T-cell (primary cell): Measurements from ENCODE around the gene ANKRD44. TPM values are rescaled to one million over a fixed set of nuclear protein-coding genes. Genes with fewer than 3 reads are reported as not detected.
"Not testable (repeated sequence)": the region's sequence is repeated elsewhere in the genome, so short reads cannot be mapped to it uniquely, and the experiment has no call there.

Source experiments
- ATAC-seq, 4 experiments: fragments of 200-7000 bp in 3 of 4; fragments of 150-1000 bp in 1 of 4; cut with Tn5 transposase; replicated peaks in 1 of 4; 1 replicate in 3 of 4; 2 replicates in 1 of 4; pipeline ENCODE4 v1.10.0; 2021; ENCODE audit warnings: moderate library complexity in 3 of 4, mild to moderate bottlenecking in 2 of 4, moderate number of reproducible peaks in 1 of 4
- CTCF ChIA-PET, 2 donors: fragments of 300-600 bp; sonication (Branson Sonifier 250); formaldehyde crosslinking; loops; one replicate each; lab custom pipeline; 2022; ENCODE audit warnings: antibody characterized with exemption in 2 of 2; lab: Charles Lee
- POLR2A ChIA-PET, 2 donors: fragments of 300-600 bp; sonication (Branson Sonifier 250); formaldehyde crosslinking; loops; one replicate each; lab custom pipeline; 2022; ENCODE audit warnings: antibody characterized with exemption in 2 of 2; lab: Charles Lee
- DNase-seq, 35 experiments: peaks; one replicate each; pipeline versions ENCODE4 v3.0.0 to v3.0.0-alpha.2; 2013 to 2023
- H3K27ac ChIP-seq: one replicate; pipeline ENCODE4 v1.5.1; 2013; ENCODE audit warnings: low read length
- H3K27me3 ChIP-seq, 2 experiments: replicated peaks in 1 of 2; 1 replicate in 1 of 2; 2 replicates in 1 of 2; pipeline versions ENCODE4 v1.6.1 to v1.7.0; 2013; ENCODE audit warnings: low read length in 1 of 2, mixed read lengths in 1 of 2; ENCODE audit not compliant: control insufficient read depth in 2 of 2, insufficient read depth in 2 of 2; ENCODE audit errors: extremely low read depth in 1 of 2
- H3K36me3 ChIP-seq, 2 donors: 1 replicate in 1 of 2; 2 replicates in 1 of 2; pipeline versions ENCODE4 v1.6.1 to v1.7.0; 2013; ENCODE audit warnings: low read length in 1 of 2; ENCODE audit not compliant: control insufficient read depth in 2 of 2, insufficient read depth in 1 of 2; ENCODE audit errors: extremely low read depth in 1 of 2
- H3K4me1 ChIP-seq, 2 experiments: 1 replicate in 1 of 2; 2 replicates in 1 of 2; pipeline versions ENCODE4 v1.6.1 to v1.7.0; 2013; ENCODE audit warnings: low read length in 2 of 2, mixed read lengths in 1 of 2; ENCODE audit not compliant: insufficient read depth in 2 of 2, control insufficient read depth in 1 of 2; ENCODE audit errors: extremely low read depth in 1 of 2
- H3K4me3 ChIP-seq, 2 donors: 1 replicate in 1 of 2; 2 replicates in 1 of 2; pipeline versions ENCODE4 v1.5.1 to v1.7.0; 2013; ENCODE audit warnings: mild to moderate bottlenecking in 2 of 2, low read length in 1 of 2, moderate library complexity in 1 of 2; ENCODE audit not compliant: control insufficient read depth in 1 of 2; ENCODE audit errors: extremely low read depth in 1 of 2
- H3K9me3 ChIP-seq: 2 replicates; pipeline ENCODE4 v1.7.0; 2013
- H3K27ac Mint-ChIP-seq, 2 donors: one replicate each; pipeline ENCODE4 v1.8.0; 2020 to 2021; ENCODE audit warnings: mild to moderate bottlenecking in 2 of 2, mixed read lengths in 2 of 2
- H3K27me3 Mint-ChIP-seq, 2 donors: one replicate each; pipeline ENCODE4 v1.8.0; 2021 to 2022; ENCODE audit warnings: mixed read lengths in 2 of 2
- H3K36me3 Mint-ChIP-seq: one replicate; pipeline ENCODE4 v1.8.0; 2021; ENCODE audit warnings: mixed read lengths
- H3K4me1 Mint-ChIP-seq, 3 donors: one replicate each; pipeline ENCODE4 v1.8.0; 2020 to 2022; ENCODE audit warnings: mixed read lengths in 3 of 3, mild to moderate bottlenecking in 1 of 3
- H3K4me3 Mint-ChIP-seq, 3 donors: one replicate each; pipeline ENCODE4 v1.8.0; 2020 to 2022; ENCODE audit warnings: mild to moderate bottlenecking in 3 of 3, mixed read lengths in 3 of 3, moderate library complexity in 3 of 3
- H3K9me3 Mint-ChIP-seq, 3 donors: one replicate each; pipeline ENCODE4 v1.8.0; 2020 to 2022; ENCODE audit warnings: mixed read lengths in 3 of 3
- WGBS: methylation state at CpG from one replicate; pipeline ENCODE4 v1.1.5; 2013; ENCODE audit warnings: missing lambda C conversion rate; ENCODE audit not compliant: insufficient coverage; 5-methylcytosine and 5-hydroxymethylcytosine counted together
- total RNA-seq, 35 experiments: library from RNA in 6 of 35; stranded (reverse) in 6 of 35; fragments of 120-200 nt in 1 of 35; gene quantifications; one replicate each; pipeline versions ENCODE4 v1.2.1 to v1.2.4 and lab custom pipeline; 2013 to 2026

ANKRD44 gene
- total RNA-seq, 5 donors from 2014 or later (not counting 1 experiment from before 2014, with no cell fraction given), result 225 to 333 (median 238) TPM

- no peaks in the 10 kb centered on the region for H3K27me3 Mint-ChIP-seq
- DNase-seq (peak in 11 of 35 experiments; percentile 6 to 59 (median 29)), ATAC-seq (peak; percentile 39 to 53 (median 46))
- H3K36me3 Mint-ChIP-seq, result peaks cover 25% of the 10 kb centered on the region
- H3K4me1 Mint-ChIP-seq, result peaks cover 94 to 95% (median 94%) of the 10 kb centered on the region in 3 donors
- ChIA-PET CTCF (interaction anchor here in 1 of 2 donors (0.6 to 1.2 kb wide), 3 partner anchors 9 to 17 kb away, joined by 3 to 8 read pairs (median 4); no protein-coding TSS in a partner anchor), POLR2A (interaction anchor here (0.5 to 3.0 kb wide), 8 partner anchors 9 to 1125 kb away, joined by 3 to 19 read pairs (median 4); partner anchors contain the start of gene ANKRD44 (in 1 of the 2))
- H3K27ac ChIP-seq, result peak overlapping the region; percentile 79
- H3K36me3 ChIP-seq, result peaks cover 0 to 12% of the 10 kb centered on the region in 2 donors
- no peaks in the 10 kb centered on the region for H3K27me3 ChIP-seq
- peaks cover 0 to 3% (median 3%) of the 10 kb centered on the region in 3 donors for H3K9me3 Mint-ChIP-seq
- peaks cover 60 to 67% of the 10 kb centered on the region in 2 experiments for H3K4me1 ChIP-seq
- WGBS, result no CpG with 5 or more reads among the region's 3 CpGs
- peak overlapping the region in 1 of 2 donors; percentile 31 for H3K4me3 ChIP-seq
- H3K9me3 ChIP-seq, result no peaks in the 10 kb centered on the region
- peak overlapping the region; percentile 96 to 99 for H3K27ac Mint-ChIP-seq
- H3K4me3 Mint-ChIP-seq, result peak overlapping the region; percentile 65 to 92 (median 78)
Measured at GRCh38 chr2:197294260-197294659, 16.3 kb downstream of the ANKRD44 start.

GRCh38 chr2:197293252-197294007 is 17.1 kb downstream of the ANKRD44 start:
- ChIA-PET CTCF (interaction anchor here in 1 of 2 donors (0.6 to 1.2 kb wide), 13 partner anchors 10 to 180 kb away, joined by 3 to 8 read pairs (median 3); no protein-coding TSS in a partner anchor), POLR2A (interaction anchor here (0.5 to 3.0 kb wide), 5 partner anchors 10 to 1124 kb away, joined by 3 to 19 read pairs (median 4); partner anchors contain the start of gene ANKRD44 (in 1 of the 2))
- Mint-ChIP-seq H3K9me3 (peaks cover 0 to 3% (median 3%) of the 10 kb centered on the region in 3 donors), H3K4me3 (peak overlapping the region; percentile 65 to 92 (median 78)), H3K27me3 (no peaks in the 10 kb centered on the region), H3K4me1 (peaks cover 92 to 95% (median 94%) of the 10 kb centered on the region in 3 donors), H3K36me3 (peaks cover 18% of the 10 kb centered on the region), H3K27ac (peak overlapping the region; percentile 96 to 99)
- peak overlapping the region; percentile 79 for H3K27ac ChIP-seq
- ATAC-seq (peak; percentile 63 to 74 (median 64)), DNase-seq (peak in 10 of 35 experiments; percentile 12 to 63 (median 22))
- H3K27me3 ChIP-seq, result no peaks in the 10 kb centered on the region
- H3K36me3 ChIP-seq, result peaks cover 0 to 10% of the 10 kb centered on the region in 2 donors
- peaks cover 57 to 60% of the 10 kb centered on the region in 2 experiments for H3K4me1 ChIP-seq
- H3K4me3 ChIP-seq, result peak overlapping the region; percentile 30 to 31
- no peaks in the 10 kb centered on the region for H3K9me3 ChIP-seq
- WGBS, result no CpG with 5 or more reads among the region's 5 CpGs

- ChIA-PET CTCF (interaction anchor here in 1 of 2 donors (0.6 to 1.2 kb wide), 7 partner anchors 13 to 179 kb away, joined by 3 to 5 read pairs (median 4); no protein-coding TSS in a partner anchor), POLR2A (interaction anchor here in 1 of 2 donors (2.6 kb wide), 1 partner anchor 17 kb away, joined by 12 read pairs; the partner anchor contains the start of gene ANKRD44)
- Histone ChIP-seq H3K4me1 (peaks cover 53 to 58% of the 10 kb centered on the region in 2 experiments), H3K27ac (peak overlapping the region; percentile 79), H3K9me3 (no peaks in the 10 kb centered on the region), H3K36me3 (peaks cover 0 to 5% of the 10 kb centered on the region in 2 donors), H3K27me3 (no peaks in the 10 kb centered on the region), H3K4me3 (peak overlapping the region in 1 of 2 donors; percentile 31)
- Mint-ChIP-seq H3K4me3 (peak overlapping the region; percentile 65 to 92 (median 78)), H3K9me3 (peaks cover 0 to 3% (median 0%) of the 10 kb centered on the region in 3 donors), H3K27me3 (no peaks in the 10 kb centered on the region), H3K36me3 (peaks cover 12% of the 10 kb centered on the region), H3K4me1 (peaks cover 91 to 95% (median 94%) of the 10 kb centered on the region in 3 donors), H3K27ac (peak overlapping the region; percentile 96 to 99)
- peak in 1 of 35 experiments; percentile 54 for DNase-seq
- peak in 3 of 4 experiments; percentile 25 to 39 (median 26) for ATAC-seq
- 17% methylated on average over 1 of the region's 2 CpGs for WGBS
Measured at GRCh38 chr2:197292619-197293018, 18.0 kb downstream of the ANKRD44 start.

- not testable (repeated sequence) for H3K9me3 Mint-ChIP-seq, DNase-seq, H3K36me3 ChIP-seq, H3K4me3 ChIP-seq, H3K27me3 ChIP-seq, H3K9me3 ChIP-seq, H3K27me3 Mint-ChIP-seq
- ChIA-PET POLR2A (interaction anchor here (0.5 to 1.2 kb wide), 8 partner anchors 10 to 67 kb away, joined by 3 to 5 read pairs (median 4); partner anchors contain the start of gene ANKRD44 (in 1 of the 2)), CTCF (interaction anchor here (0.6 to 1.4 kb wide), 8 partner anchors 10 to 166 kb away, joined by 3 to 5 read pairs (median 4); no protein-coding TSS in a partner anchor)
- 20% methylated on average over 4 of the region's 7 CpGs for WGBS
- ATAC-seq, result peak in 1 of 4 experiments; percentile 28
- Histone ChIP-seq H3K27ac (peak overlapping the region; percentile 79), H3K4me1 (peaks cover 33 to 59% of the 10 kb centered on the region in 2 experiments)
- Mint-ChIP-seq H3K4me3 (peak overlapping the region; percentile 72 to 81 (median 74)), H3K4me1 (peaks cover 88 to 92% (median 90%) of the 10 kb centered on the region in 3 donors), H3K27ac (peak overlapping the region; percentile 98 to 99), H3K36me3 (peaks cover 21% of the 10 kb centered on the region)
Measured at GRCh38 chr2:197287596-197287932, 23.0 kb downstream of the ANKRD44 start.

GRCh38 chr2:197286805-197287595 is 23.6 kb downstream of the ANKRD44 start:
- ATAC-seq (peak; percentile 86 to 98 (median 96)), DNase-seq (peak in 28 of 35 experiments; percentile 29 to 84 (median 50))
- Histone ChIP-seq H3K4me1 (peaks cover 29 to 60% of the 10 kb centered on the region in 2 experiments), H3K27me3 (no peaks in the 10 kb centered on the region), H3K4me3 (no peak overlapping the region), H3K9me3 (no peaks in the 10 kb centered on the region), H3K36me3 (peaks cover 0 to 4% of the 10 kb centered on the region in 2 donors), H3K27ac (peak overlapping the region; percentile 79)
- no CpG with 5 or more reads among the region's 8 CpGs for whole genome bisulfite sequencing
- peak overlapping the region; percentile 98 to 99 for H3K27ac Mint-ChIP-seq
- no peaks in the 10 kb centered on the region for H3K27me3 Mint-ChIP-seq
- peaks cover 20% of the 10 kb centered on the region for H3K36me3 Mint-ChIP-seq
- H3K4me1 Mint-ChIP-seq, result peaks cover 88 to 92% (median 90%) of the 10 kb centered on the region in 3 donors
- POLR2A ChIA-PET, result interaction anchor here (0.6 to 1.0 kb wide), 5 partner anchors 10 to 51 kb away, joined by 3 to 4 read pairs (median 4); partner anchors contain the start of gene ANKRD44 (in 1 of the 2)
- H3K9me3 Mint-ChIP-seq, result peaks cover 0 to 3% (median 0%) of the 10 kb centered on the region in 3 donors
- CTCF ChIA-PET, result interaction anchor here (0.7 to 1.4 kb wide), 6 partner anchors 10 to 96 kb away, joined by 3 to 5 read pairs (median 3); no protein-coding TSS in a partner anchor
- peak overlapping the region; percentile 72 to 81 (median 74) for H3K4me3 Mint-ChIP-seq
